Measurements from ENCODE around the gene ANKRD13D.

DNA sequence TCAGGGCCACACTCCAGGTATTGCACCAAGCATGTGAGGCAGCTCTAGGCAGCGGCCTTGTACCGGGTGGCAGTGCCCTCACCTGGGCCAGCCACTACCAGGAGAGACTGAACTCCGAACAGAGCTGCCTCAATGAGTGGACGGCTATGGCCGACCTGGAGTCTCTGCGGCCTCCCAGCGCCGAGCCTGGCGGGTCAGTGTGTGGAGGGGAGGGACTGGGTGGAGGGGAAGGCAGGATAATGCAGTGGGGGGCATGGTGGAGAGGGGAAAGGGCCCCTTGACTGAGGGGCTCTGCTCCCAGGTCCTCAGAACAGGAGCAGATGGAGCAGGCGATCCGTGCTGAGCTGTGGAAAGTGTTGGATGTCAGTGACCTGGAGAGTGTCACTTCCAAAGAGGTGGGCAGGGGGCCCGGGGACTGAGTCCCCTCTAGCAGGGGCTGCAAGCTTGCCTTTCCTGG, 18.5 kb downstream of the ANKRD13D start:
- TF ChIP-seq, protein P1, sequence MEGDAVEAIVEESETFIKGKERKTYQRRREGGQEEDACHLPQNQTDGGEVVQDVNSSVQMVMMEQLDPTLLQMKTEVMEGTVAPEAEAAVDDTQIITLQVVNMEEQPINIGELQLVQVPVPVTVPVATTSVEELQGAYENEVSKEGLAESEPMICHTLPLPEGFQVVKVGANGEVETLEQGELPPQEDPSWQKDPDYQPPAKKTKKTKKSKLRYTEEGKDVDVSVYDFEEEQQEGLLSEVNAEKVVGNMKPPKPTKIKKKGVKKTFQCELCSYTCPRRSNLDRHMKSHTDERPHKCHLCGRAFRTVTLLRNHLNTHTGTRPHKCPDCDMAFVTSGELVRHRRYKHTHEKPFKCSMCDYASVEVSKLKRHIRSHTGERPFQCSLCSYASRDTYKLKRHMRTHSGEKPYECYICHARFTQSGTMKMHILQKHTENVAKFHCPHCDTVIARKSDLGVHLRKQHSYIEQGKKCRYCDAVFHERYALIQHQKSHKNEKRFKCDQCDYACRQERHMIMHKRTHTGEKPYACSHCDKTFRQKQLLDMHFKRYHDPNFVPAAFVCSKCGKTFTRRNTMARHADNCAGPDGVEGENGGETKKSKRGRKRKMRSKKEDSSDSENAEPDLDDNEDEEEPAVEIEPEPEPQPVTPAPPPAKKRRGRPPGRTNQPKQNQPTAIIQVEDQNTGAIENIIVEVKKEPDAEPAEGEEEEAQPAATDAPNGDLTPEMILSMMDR (IDR thresholded peaks at IDR 0.05 in 4 of 5, conservative IDR thresholded peaks at IDR 0.05 in 1 of 5): no peak
- TF ChIP-seq POLR2A (IDR thresholded peaks at IDR 0.05): no peak

All from gastrocnemius medialis (tissue), 4 donors.